HAP-1 (cell line): Measurements from ENCODE around the gene CPT1C.
"Not testable (repeated sequence)": the region's sequence is repeated elsewhere in the genome, so short reads cannot be mapped to it uniquely, and the experiment has no call there.

Source experiments
- DNase-seq, 2 experiments: peaks; one replicate each; pipeline ENCODE4 v3.0.0-alpha.2; 2016 to 2020; ENCODE audit warnings: low spot score in 2 of 2
- H3K27me3 ChIP-seq: fragments of 250-450 bp; sonication (Bioruptor Pico); 2 replicates; pipeline ENCODE4 v1.5.1; 2020; ENCODE audit warnings: low read depth, mild to moderate bottlenecking, moderate library complexity
- H3K36me3 ChIP-seq: fragments of 250-450 bp; sonication (Bioruptor Pico); replicated peaks from 2 replicates; pipeline ENCODE4 v1.5.1; 2020; ENCODE audit warnings: mild to moderate bottlenecking
- H3K4me1 ChIP-seq: fragments of 250-450 bp; sonication (Bioruptor Pico); 2 replicates; pipeline ENCODE4 v1.5.1; 2020; ENCODE audit warnings: mild to moderate bottlenecking
- H3K4me3 ChIP-seq: fragments of 250-450 bp; sonication (Bioruptor Pico); 2 replicates; pipeline ENCODE4 v1.5.1; 2020; ENCODE audit warnings: mild to moderate bottlenecking, moderate library complexity
- H3K9me3 ChIP-seq: fragments of 250-450 bp; sonication (Bioruptor Pico); 2 replicates; pipeline ENCODE4 v1.5.1; 2020; ENCODE audit warnings: mild to moderate bottlenecking, moderate library complexity
- in situ Hi-C: fragments of 300-500 bp; cut with MboI; formaldehyde crosslinking; loops from 3 replicates; pipeline ENCODE4 v1.14.3; 2020; ENCODE audit warnings: low sequenced_read_pairs, inconsistent platforms, mixed read lengths

Gene CPT1C

DNA sequence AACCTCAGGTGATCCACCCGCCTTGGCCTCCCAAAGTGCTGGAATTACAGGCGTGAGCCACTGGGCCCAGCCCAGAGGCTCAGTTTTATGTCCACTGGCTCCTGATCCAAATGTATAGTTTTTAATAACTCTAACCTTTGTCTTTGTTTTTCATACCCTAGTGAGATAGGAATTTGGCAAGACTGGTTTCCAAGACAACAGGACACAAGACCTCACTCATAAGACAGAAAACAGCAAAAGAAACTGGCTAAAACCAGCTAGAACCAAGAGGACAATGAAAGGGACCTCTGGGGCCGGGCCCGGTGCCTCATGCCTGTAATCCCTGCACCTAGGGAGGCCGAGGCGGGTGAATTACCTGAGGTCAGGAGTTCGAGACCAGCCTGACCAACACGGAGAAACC lies 27.6 kb downstream of the CPT1C start:
- H3K4me3 ChIP-seq = no peak overlapping the region
- in situ Hi-C loops = no loop called here
- no peak for DNase-seq
- H3K36me3 ChIP-seq = no peaks in the 10 kb centered on the region
- no peaks in the 10 kb centered on the region for H3K27me3 ChIP-seq
- H3K4me1 ChIP-seq = peaks cover 7% of the 10 kb centered on the region
- H3K9me3 ChIP-seq = no peaks in the 10 kb centered on the region

DNA sequence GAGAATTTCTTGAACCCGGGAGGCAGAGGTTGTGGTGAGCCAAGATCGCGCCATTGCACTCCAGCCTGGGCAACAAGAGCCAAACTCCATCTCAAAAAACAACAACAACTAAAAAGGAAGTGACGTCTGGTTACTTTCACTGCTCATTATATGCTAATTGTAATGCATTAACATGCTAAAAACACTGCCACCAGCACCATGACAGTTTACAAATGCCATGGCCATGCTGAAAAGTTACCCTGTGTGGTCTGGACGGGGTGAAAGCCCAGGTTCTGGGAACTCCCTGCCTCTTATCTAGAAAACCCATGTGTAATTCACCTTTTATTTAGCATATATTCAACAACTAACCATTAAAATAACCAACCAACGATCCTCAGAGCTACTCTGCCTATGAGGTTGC lies 28.1 kb downstream of the CPT1C start:
- H3K27me3 ChIP-seq = no peaks in the 10 kb centered on the region

DNA sequence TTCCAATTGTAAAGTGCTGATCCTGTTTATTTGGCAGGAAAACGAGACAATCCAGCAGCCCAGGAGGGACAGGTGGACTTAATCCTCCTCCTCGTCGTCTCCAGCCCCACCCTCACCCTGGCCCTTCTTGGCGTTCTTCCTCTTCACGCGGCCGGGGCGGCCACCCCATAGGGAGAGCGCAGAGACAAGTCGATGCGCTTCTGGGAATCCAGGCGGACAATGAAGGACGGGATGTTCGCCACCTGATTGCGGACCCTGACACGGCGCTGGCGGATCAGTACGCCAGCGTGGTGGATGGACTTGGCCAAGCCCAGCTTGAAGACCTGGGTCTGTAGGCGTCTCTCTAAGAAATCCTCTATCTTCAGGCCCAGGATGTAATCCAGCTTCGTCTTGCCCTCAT lies 28.5 kb downstream of the CPT1C start:
- in situ Hi-C loops, H3K36me3 ChIP-seq: not testable (repeated sequence)

More for the DNA sequence above, 28.1 kb downstream of the CPT1C start:
- no peaks in the 10 kb centered on the region for H3K36me3 ChIP-seq
- in situ Hi-C loops = no loop called here
- no peak for DNase-seq
- peaks cover 7% of the 10 kb centered on the region for H3K4me1 ChIP-seq
- H3K4me3 ChIP-seq = no peak overlapping the region
- no peaks in the 10 kb centered on the region for H3K9me3 ChIP-seq

DNA sequence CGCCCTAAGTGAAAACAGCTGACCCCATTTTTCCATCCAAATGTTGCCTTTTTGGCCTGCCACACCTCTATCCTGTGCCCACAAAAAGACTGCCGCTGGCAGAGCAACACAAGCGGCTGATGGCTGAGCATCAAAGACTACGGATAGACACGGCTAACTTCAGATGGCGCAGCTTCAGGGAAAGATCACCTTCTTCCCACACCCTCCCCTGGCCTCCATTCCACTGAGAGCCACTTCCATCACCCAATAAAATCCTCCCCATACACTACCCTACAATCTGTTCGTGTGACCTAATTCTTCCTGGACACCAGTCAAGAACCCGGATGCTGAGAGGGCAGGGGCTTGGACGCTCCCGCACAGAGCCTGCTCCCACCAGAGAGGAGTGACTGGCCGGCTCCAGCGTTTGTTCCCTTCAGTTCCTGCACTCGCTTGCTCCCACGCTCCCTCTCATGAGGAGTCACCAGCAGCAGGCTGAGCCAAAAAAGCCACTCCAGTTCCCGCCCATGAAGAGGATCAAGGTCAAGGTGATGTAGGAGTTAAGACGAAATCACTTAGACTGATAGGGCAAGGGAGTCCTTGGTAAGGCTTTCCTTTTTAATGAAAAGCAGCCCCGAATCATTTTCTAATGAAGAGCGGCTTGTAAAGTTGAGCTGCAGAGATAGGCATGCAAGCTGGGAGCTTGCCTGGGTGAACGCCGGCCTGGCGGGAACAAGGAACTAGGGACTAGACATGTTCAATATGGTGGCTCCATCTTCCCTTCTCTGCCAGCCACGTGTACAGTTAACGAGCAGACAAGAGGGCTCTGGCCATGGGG lies 36.5 kb downstream of the CPT1C start:
- no peaks in the 10 kb centered on the region for H3K27me3 ChIP-seq
- no peaks in the 10 kb centered on the region for H3K9me3 ChIP-seq
- no peaks in the 10 kb centered on the region for H3K36me3 ChIP-seq
- no peak overlapping the region for H3K4me3 ChIP-seq
- in situ Hi-C loops = no loop called here
- DNase-seq = no peak
- H3K4me1 ChIP-seq = no peaks in the 10 kb centered on the region

More for the DNA sequence above, 28.5 kb downstream of the CPT1C start:
- H3K4me3 ChIP-seq, H3K9me3 ChIP-seq, DNase-seq, H3K27me3 ChIP-seq, H3K4me1 ChIP-seq: not testable (repeated sequence)

DNA sequence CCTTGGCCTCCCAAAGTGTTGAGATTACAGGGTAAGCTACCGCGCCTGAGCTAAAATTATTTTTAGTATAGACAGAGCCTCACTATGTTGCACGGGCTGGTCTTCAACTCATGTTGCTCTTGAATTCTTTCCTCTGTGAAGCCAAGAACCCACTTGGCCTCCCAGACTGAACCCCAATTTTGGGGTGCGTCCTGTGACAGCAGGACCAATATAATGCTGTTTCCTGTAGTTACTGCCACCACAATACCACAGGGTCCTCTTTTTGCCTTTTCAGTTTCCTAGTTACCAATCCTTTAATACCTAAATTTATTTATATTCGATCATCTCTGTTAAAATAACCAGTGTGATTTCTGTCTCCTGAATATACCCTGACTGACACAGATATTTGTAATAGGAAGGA lies 39.2 kb downstream of the CPT1C start:
- in situ Hi-C loops = no loop called here
- Histone ChIP-seq H3K27me3 (no peaks in the 10 kb centered on the region), H3K4me1 (no peaks in the 10 kb centered on the region), H3K4me3 (no peak overlapping the region), H3K36me3 (no peaks in the 10 kb centered on the region), H3K9me3 (no peaks in the 10 kb centered on the region)
- no peak for DNase-seq

DNA sequence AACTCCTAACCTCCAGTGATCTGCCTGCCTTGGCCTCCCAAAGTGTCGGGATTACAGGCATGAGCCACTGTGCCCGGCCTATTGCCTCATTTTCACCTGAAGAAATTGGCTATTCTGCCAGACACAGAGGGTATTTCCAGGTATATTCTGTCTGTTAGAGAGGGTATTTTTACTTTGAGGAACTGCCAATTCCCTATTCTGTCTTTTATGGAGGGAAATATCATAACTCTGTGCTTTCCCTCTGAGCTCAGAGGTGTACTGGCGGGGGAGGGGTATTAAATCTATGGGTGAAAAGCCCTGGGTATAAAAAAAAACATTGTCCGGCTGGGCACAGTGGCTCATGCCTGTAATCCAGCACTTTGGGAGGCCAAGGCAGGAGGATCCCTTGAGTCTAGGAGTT lies 47.4 kb downstream of the CPT1C start:
- Histone ChIP-seq H3K9me3 (no peaks in the 10 kb centered on the region), H3K4me1 (no peaks in the 10 kb centered on the region), H3K27me3 (no peaks in the 10 kb centered on the region), H3K4me3 (no peak overlapping the region), H3K36me3 (no peaks in the 10 kb centered on the region)
- in situ Hi-C loops = no loop called here
- DNase-seq = no peak

DNA sequence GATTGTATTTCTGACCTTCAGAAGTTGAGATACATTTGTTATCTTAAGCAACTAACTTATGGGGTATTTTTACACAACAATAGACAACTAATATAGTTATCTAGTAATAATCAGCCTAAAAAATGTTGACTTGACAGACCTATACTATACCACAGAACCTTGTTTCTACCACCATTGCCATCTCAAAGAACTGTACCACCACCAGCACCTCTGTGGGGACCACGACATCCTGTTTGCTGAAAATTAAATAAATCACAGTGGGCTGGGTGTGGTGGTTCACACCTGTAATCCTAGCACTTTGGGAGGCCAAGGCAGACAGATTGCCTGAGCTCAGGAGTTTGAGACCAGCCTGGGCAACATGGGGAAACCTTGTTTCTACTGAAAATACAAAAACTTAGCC lies 48.2 kb downstream of the CPT1C start:
- H3K4me3 ChIP-seq = no peak overlapping the region
- no peaks in the 10 kb centered on the region for H3K9me3 ChIP-seq
- no peaks in the 10 kb centered on the region for H3K36me3 ChIP-seq
- in situ Hi-C loops = no loop called here
- no peak for DNase-seq
- no peaks in the 10 kb centered on the region for H3K27me3 ChIP-seq
- no peaks in the 10 kb centered on the region for H3K4me1 ChIP-seq

DNA sequence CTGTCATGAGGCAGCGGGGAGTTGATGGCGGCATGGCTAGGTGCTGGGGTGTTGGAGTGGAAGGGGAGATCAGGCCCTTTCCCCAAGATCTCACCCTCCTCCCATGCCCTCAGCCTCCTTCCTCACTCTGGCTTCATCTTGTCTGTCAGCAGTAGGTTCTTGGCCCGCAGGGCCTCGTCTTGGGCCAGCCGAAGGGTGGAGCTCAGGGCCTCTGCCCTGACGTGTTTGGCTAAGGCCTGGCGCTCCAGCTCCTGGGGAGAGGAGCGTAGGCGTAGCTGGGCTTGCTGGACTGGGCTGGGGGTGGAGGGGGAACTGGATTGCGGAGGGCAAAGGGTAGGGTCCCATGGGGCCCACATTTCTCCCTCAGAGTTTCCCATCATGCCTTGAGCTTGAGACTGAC lies 49.0 kb downstream of the CPT1C start:
- H3K27me3 ChIP-seq = no peaks in the 10 kb centered on the region
- no peak overlapping the region for H3K4me3 ChIP-seq
- H3K4me1 ChIP-seq = no peaks in the 10 kb centered on the region
- no peaks in the 10 kb centered on the region for H3K36me3 ChIP-seq
- in situ Hi-C loops = no loop called here
- H3K9me3 ChIP-seq = no peaks in the 10 kb centered on the region
- DNase-seq = no peak

DNA sequence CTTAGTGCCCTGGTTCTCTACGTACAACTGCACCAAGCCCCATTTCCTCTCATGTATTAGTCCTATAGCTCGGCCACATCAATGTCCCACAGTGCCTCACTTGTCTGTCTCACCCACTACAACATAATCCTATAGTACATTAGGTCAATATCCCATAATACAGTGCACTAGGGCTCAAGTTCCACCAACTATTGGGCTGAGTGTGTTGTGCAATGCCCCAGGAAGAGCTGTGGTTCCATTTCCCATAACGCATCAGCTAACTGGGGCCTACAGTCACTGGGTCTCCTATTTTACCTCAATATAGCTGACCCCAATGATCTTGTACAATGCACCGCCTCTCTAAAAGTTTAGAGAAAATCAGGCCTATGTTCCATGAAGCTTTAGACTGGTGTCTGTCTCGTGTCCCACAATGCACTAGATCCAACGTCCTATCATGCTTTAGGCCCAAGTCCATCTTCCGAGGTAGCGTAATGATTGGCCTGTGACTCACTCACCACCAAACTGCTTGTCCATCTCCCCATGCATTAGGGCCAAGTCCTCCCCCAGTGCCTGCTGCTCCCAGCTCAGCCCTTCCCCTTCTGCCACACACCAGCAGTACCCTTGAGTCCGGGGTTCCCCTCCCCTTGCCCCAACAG lies 50.4 kb downstream of the CPT1C start:
- Histone ChIP-seq H3K36me3 (no peaks in the 10 kb centered on the region), H3K4me3 (no peak overlapping the region)
- in situ Hi-C loops = no loop called here

DNA sequence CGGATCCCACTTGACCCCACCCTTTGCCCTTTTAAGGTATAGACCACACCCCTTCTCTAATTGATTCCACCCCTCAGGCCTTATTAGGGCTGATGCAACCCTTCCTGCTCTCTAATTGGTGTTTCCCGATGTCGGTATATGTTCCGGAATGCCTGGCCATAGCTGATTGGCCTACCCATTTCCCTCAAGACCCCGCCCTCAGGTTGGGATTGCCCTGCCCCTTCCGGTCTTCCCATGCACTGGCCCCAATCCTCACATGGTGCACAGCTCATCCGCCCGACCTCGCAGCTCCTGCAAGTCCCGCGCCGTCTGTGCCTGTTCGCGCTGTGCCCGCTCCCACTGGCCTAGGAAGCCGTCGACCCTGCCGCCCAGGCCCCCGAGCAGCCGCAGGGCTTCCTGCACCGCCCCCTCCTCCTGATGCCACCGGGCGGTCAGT lies 54.0 kb downstream of the CPT1C start:
- DNase-seq = peak in 1 of 2 experiments; percentile 47
- Histone ChIP-seq H3K4me3 (no peak overlapping the region), H3K4me1 (no peaks in the 10 kb centered on the region), H3K36me3 (no peaks in the 10 kb centered on the region), H3K27me3 (no peaks in the 10 kb centered on the region), H3K9me3 (no peaks in the 10 kb centered on the region)
- in situ Hi-C loops = no loop called here

More for the DNA sequence above, 50.4 kb downstream of the CPT1C start:
- no peaks in the 10 kb centered on the region for H3K9me3 ChIP-seq
- DNase-seq = no peak
- no peaks in the 10 kb centered on the region for H3K4me1 ChIP-seq
- H3K27me3 ChIP-seq = no peaks in the 10 kb centered on the region

DNA sequence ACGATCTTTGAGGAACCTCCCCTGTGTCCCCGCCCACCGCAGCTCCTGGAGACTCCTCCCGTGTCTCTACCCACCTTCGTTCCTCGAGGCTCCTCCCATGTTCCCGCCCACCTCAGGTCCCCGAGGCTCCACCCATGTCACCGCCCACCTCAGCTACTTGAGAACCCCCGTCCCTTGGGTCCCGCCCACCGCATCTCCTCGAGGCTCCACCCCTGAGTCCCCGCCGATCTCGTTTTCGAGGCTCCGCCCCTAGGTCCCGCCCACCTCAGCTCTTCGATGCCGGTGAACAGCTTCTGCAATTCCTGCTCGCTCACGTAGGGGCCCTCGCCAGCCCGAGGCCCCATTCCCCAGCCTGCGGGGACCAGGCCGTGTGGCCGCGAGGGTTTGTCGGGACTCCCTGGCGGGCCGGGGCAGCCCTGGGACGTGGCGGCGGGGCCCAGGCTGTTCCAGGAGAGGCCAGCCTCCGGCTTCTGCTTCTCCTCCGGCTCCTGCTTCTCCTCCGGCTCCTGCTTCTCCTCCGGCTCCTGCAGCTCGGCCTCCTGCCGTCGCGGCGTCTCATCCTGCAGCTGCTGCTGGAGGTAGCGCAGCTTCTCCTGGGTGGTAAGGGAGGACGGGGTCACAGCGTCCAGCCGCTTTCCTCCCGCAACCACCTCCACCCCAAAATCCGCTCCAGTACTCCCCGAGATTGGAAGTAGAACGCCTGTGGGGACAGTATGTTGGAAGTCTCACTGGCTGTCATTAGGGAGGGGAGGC lies 55.5 kb downstream of the CPT1C start:
- in situ Hi-C loops = no loop called here
- Histone ChIP-seq H3K27me3 (no peaks in the 10 kb centered on the region), H3K4me1 (no peaks in the 10 kb centered on the region), H3K9me3 (no peaks in the 10 kb centered on the region), H3K36me3 (no peaks in the 10 kb centered on the region), H3K4me3 (no peak overlapping the region)
- peak in 1 of 2 experiments; percentile 75 for DNase-seq

DNA sequence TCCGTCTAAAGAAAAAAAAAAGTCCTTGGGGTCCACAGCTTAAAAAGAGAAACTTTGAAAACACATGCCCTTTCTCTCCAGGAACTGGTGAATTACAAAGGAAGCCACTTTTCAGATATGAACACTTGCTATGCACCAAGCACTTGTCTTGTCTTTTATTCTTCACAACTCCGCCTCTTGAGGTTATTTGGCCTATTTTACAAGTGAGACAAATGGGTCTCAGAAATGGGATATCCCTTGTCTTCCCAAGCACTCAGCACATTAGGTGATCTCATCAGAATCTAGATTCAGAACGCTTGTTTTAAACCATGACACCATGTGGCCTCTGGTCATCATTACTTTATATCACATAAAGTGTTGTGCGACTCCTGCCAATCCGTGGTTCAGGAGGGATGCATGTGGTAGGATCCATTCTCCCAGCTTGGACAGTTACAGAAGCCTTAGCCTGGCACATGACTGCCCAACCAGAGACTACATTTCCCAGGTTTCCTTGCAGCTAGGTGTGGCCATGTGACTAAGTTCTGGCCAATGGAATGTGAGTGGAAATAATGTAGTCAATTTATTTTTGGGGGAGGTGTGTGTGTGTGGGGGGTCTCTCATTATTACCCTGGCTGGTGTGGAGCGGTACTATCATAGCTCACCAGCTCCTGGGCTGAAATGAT lies 58.3 kb downstream of the CPT1C start:
- in situ Hi-C loops = no loop called here

DNA sequence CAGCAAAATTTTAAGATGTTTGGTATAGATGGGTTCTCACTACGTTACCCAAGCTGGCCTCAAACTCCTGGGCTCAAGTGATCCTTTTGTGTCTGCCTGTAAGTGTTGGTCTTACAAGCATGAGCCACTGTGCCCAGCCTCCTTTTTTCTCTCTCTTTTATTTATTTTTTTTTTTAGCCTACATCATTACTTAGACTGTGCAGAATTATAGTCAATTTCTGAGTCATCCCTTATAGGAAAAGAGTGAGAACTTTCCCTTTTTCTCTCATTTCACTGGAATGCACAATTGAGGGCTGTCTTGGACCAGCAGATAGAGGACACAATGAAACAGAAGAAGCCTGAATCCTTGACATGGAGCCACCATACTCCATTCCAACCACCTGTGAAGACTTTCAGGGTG lies 58.9 kb downstream of the CPT1C start:
- Histone ChIP-seq H3K9me3 (no peaks in the 10 kb centered on the region), H3K27me3 (no peaks in the 10 kb centered on the region), H3K36me3 (no peaks in the 10 kb centered on the region), H3K4me1 (no peaks in the 10 kb centered on the region), H3K4me3 (no peak overlapping the region)
- no peak for DNase-seq
- in situ Hi-C loops = no loop called here

More for the DNA sequence above, 58.3 kb downstream of the CPT1C start:
- Histone ChIP-seq H3K9me3 (no peaks in the 10 kb centered on the region), H3K4me1 (no peaks in the 10 kb centered on the region), H3K4me3 (no peak overlapping the region), H3K36me3 (no peaks in the 10 kb centered on the region), H3K27me3 (no peaks in the 10 kb centered on the region)
- no peak for DNase-seq
